GM12878 (cell line): ENCODE results near the gene CHD5. TPM values are rescaled to one million over a fixed set of nuclear protein-coding genes. Genes with fewer than 3 reads are reported as not detected.
A peak's percentile ranks its signal among the peaks of the same experiment; 100 is the strongest.

ENCODE experiments used
- ATAC-seq: fragments of 200-7000 bp; cut with Tn5 transposase; 3 replicates; pipeline ENCODE4 v1.9.1; 2020; ENCODE audit warnings: mild to moderate bottlenecking, moderate library complexity
- BruUV-seq: library from RNA; stranded (reverse); fragments of 400-500 nt; replicated peaks from 2 replicates; lab custom pipeline; 2021; lab: Mats Ljungman, UMichigan
- CTCF ChIA-PET: fragments of 300-600 bp; sonication (Branson Sonifier 250); formaldehyde crosslinking; extraction: SDS; loops from one replicate; lab custom pipeline; 2021; ENCODE audit warnings: inconsistent platforms; lab: Yijun Ruan, JAX
- POLR2A ChIA-PET: fragments of 350-600 bp; formaldehyde crosslinking; extraction: SDS; loops from one replicate; lab custom pipeline; 2021; ENCODE audit warnings: inconsistent platforms; lab: Charles Lee
- RAD21 ChIA-PET: fragments of 300-600 bp; sonication (Branson Sonifier 250); formaldehyde crosslinking; loops from one replicate; lab custom pipeline; 2023; ENCODE audit warnings: antibody characterized with exemption; ENCODE audit not compliant: unreplicated experiment; lab: Charles Lee
- SMC1A ChIA-PET: fragments of 300-600 bp; sonication (Branson Sonifier 250); formaldehyde crosslinking; loops from one replicate; lab custom pipeline; 2023; ENCODE audit not compliant: unreplicated experiment, uncharacterized antibody; lab: Charles Lee
- DNase-seq: peaks from one replicate; pipeline ENCODE4 v3.0.0-alpha.2; 2011; ENCODE audit warnings: low read depth, low spot score
- FAIRE-seq: peaks from 3 replicates; lab custom pipeline; 2011; peaks lifted over from hg19 to GRCh38; lab: Jason Lieb, UNC
- H2AFZ ChIP-seq: 2 replicates; pipeline ENCODE4 v1.6.0; 2011; ENCODE audit warnings: low read depth, low read length, control low read depth; ENCODE audit not compliant: control insufficient read depth
- H3K27ac ChIP-seq: 2 replicates; pipeline ENCODE4 v1.5.1; 2011; ENCODE audit warnings: control low read depth; ENCODE audit not compliant: control insufficient read depth, insufficient read depth
- H3K27me3 ChIP-seq, 2 experiments: replicated peaks in 1 of 2; 2 replicates each; pipeline versions ENCODE4 v1.6.0 to v1.6.1; 2011; ENCODE audit warnings: low read length in 1 of 2; ENCODE audit not compliant: control insufficient read depth in 2 of 2, insufficient read depth in 2 of 2
- H3K36me3 ChIP-seq, 2 experiments: 2 replicates each; pipeline ENCODE4 v1.5.1; 2011; ENCODE audit warnings: low read length in 1 of 2; ENCODE audit not compliant: control insufficient read depth in 2 of 2, insufficient read depth in 2 of 2
- H3K4me1 ChIP-seq: 2 replicates; pipeline ENCODE4 v1.6.1; 2011; ENCODE audit warnings: mild to moderate bottlenecking, low read length, moderate library complexity, mixed read lengths; ENCODE audit not compliant: control insufficient read depth, insufficient read depth
- H3K4me2 ChIP-seq: 2 replicates; pipeline ENCODE4 v1.6.0; 2011; ENCODE audit warnings: control low read depth; ENCODE audit not compliant: control insufficient read depth, insufficient read depth
- H3K4me3 ChIP-seq: fragments of 200-600 bp; sonication (generic); 2 replicates; pipeline ENCODE4 v1.5.1; 2016
- H3K79me2 ChIP-seq: 2 replicates; pipeline ENCODE4 v1.6.0; 2011; ENCODE audit warnings: low read length; ENCODE audit not compliant: control insufficient read depth, insufficient read depth
- H3K9ac ChIP-seq: 2 replicates; pipeline ENCODE4 v1.8.0; 2011; ENCODE audit warnings: low read length, control low read depth, mixed read lengths; ENCODE audit not compliant: control insufficient read depth, insufficient read depth
- H3K9me3 ChIP-seq: replicated peaks from 3 replicates; pipeline ENCODE4 v1.5.1; 2011; ENCODE audit warnings: mild to moderate bottlenecking, low read length; ENCODE audit not compliant: control insufficient read depth, insufficient read depth
- H4K20me1 ChIP-seq: 2 replicates; pipeline ENCODE4 v1.6.0; 2011; ENCODE audit not compliant: control insufficient read depth, insufficient read depth
- ATF3 ChIP-seq: IDR thresholded peaks from 2 replicates; pipeline ENCODE4 v1.6.1; 2011; ENCODE audit warnings: low read depth, mild to moderate bottlenecking, low read length, moderate library complexity, borderline replicate concordance; ENCODE audit errors: extremely low read depth
- BCL11A ChIP-seq: IDR thresholded peaks from 2 replicates; pipeline ENCODE4 v1.6.1; 2011; ENCODE audit warnings: low read depth, low read length
- BRCA1 ChIP-seq: IDR thresholded peaks from 2 replicates; pipeline ENCODE4 v1.6.1; 2011; ENCODE audit warnings: low read depth, low read length, improper control_type of control experiment
- CTCF ChIP-seq, 3 experiments: IDR thresholded peaks in 2 of 3; conservative IDR thresholded peaks in 1 of 3; 2 replicates each; pipeline ENCODE4 v1.5.1; 2011; ENCODE audit warnings: low read depth in 3 of 3, low read length in 3 of 3, mild to moderate bottlenecking in 3 of 3, control low read depth in 2 of 3, moderate library complexity in 2 of 3, inconsistent platforms in 1 of 3, mixed read lengths in 1 of 3; ENCODE audit not compliant: control insufficient read depth in 2 of 3, insufficient read depth in 1 of 3; ENCODE audit errors: extremely low read depth in 1 of 3
- HCFC1 ChIP-seq: fragments of 150-350 bp; IDR thresholded peaks from 2 replicates; pipeline ENCODE4 v1.6.1; 2014; ENCODE audit warnings: low read length
- IRF4 ChIP-seq: IDR thresholded peaks from 2 replicates; pipeline ENCODE4 v1.6.1; 2011; ENCODE audit warnings: low read depth, low read length
- KAT2A ChIP-seq: conservative IDR thresholded peaks from 2 replicates; pipeline ENCODE4 v1.6.1; 2011; ENCODE audit warnings: low read depth, low read length; ENCODE audit not compliant: control insufficient read depth
- LARP7 ChIP-seq: fragments of 450-650 bp; IDR thresholded peaks from 2 replicates; pipeline ENCODE4 v1.6.1; 2017; ENCODE audit warnings: mild to moderate bottlenecking
- NFYA ChIP-seq: IDR thresholded peaks from 2 replicates; pipeline ENCODE4 v1.6.1; 2011; ENCODE audit warnings: low read depth, mild to moderate bottlenecking, low read length, improper control_type of control experiment, borderline replicate concordance
- NRF1 ChIP-seq: conservative IDR thresholded peaks from 2 replicates; pipeline ENCODE4 v1.6.1; 2011; ENCODE audit warnings: mild to moderate bottlenecking, low read depth, low read length, improper control_type of control experiment
- PAX8 ChIP-seq: fragments of 450-650 bp; IDR thresholded peaks from 2 replicates; pipeline ENCODE4 v1.6.1; 2017; ENCODE audit warnings: mild to moderate bottlenecking, moderate library complexity
- SIN3A ChIP-seq: IDR thresholded peaks from 2 replicates; pipeline ENCODE4 v1.6.1; 2012; ENCODE audit warnings: low read depth, low read length, improper control_type of control experiment
- TCF3 ChIP-seq: IDR thresholded peaks from 2 replicates; pipeline ENCODE4 v1.6.1; 2012; ENCODE audit warnings: low read depth, mild to moderate bottlenecking, low read length, borderline replicate concordance; ENCODE audit not compliant: insufficient read depth
- ZNF24 ChIP-seq: fragments of 450-650 bp; IDR thresholded peaks from 2 replicates; pipeline ENCODE4 v1.6.1; 2017; ENCODE audit warnings: antibody characterized with exemption, mild to moderate bottlenecking
- WGBS: methylation state at CpG from one replicate; pipeline ENCODE4 v1.1.6; 2016; ENCODE audit warnings: low lambda C conversion rate; ENCODE audit not compliant: insufficient replicate concordance, insufficient coverage; ENCODE audit errors: missing lambda C conversion rate; 5-methylcytosine and 5-hydroxymethylcytosine counted together
- in situ Hi-C: fragments of 300-500 bp; cut with MboI; formaldehyde crosslinking; loops from 9 replicates; pipeline ENCODE4 v1.14.3; 2018; ENCODE audit warnings: mixed read lengths
- intact Hi-C: fragments of 100-400 bp; cut with micrococcal nuclease; formaldehyde crosslinking; loops from one replicate; pipeline ENCODE4 v1.14.2; 2022; ENCODE audit not compliant: unreplicated experiment
- polyA plus RNA-seq, 11 experiments: library from polyadenylated mRNA; depleted of rRNA in 4 of 11; unstranded in 6 of 11; stranded (reverse) in 5 of 11; fragments of >200 nt; fragmentation: Nextera tagmentation in 4 of 11; fragmentation: Illumina TruSeq in 1 of 11; extraction: Ambion mirVana in 4 of 11; extraction: Trizol in 1 of 11; gene quantifications; 1 replicate in 1 of 11; 2 replicates in 10 of 11; pipeline versions ENCODE4 v1.2.1 to v1.2.3, GENCODE V29; 2011 to 2016; ENCODE audit warnings: inconsistent platforms in 2 of 11, missing spikeins in 2 of 11, low read depth in 1 of 11
- total RNA-seq, 4 experiments: library from RNA; depleted of rRNA in 3 of 4; stranded (reverse); fragments of >200 nt in 3 of 4; fragmentation: Illumina TruSeq in 1 of 4; extraction: Trizol in 1 of 4; gene quantifications; 2 replicates each; pipeline versions ENCODE4 v1.2.1 to v1.2.3, GENCODE V29; 2013 to 2021
- TF ChIP-seq, protein P1 (sequence below): IDR thresholded peaks from 2 replicates; pipeline ENCODE4 v1.6.1; 2012; ENCODE audit warnings: low read depth, low read length, improper control_type of control experiment

CHD5 gene
- total and polyA plus RNA-seq, 10 of the 15 experiments (the other 5 are each of a cell fraction or from before 2014, with no cell fraction given): 0.03 to 0.49 (median 0.13) TPM; not detected in 3

GRCh38 chr1:6082430-6082971 lies 97.6 kb downstream of the CHD5 start:
- 0 out of 6 replicates have a peak, but pooled peaks of 1 of the 3 experiments have one; percentile 1 for TF ChIP-seq CTCF (IDR thresholded peaks at IDR 0.05 in 2 of 3, conservative IDR thresholded peaks at IDR 0.05 in 1 of 3; ENCODE audit: control insufficient read depth in 2 of 3, extremely low read depth in 1 of 3, insufficient read depth in 1 of 3, low read depth in 3 of 3, low read length in 3 of 3)
- no peak for TF ChIP-seq SIN3A
- Histone ChIP-seq H3K79me2 (no peaks in the 10 kb centered on the region), H3K27ac (no peak overlapping the region), H4K20me1 (no peaks in the 10 kb centered on the region), H3K4me2 (no peak overlapping the region), H3K9me3 (no peaks in the 10 kb centered on the region), H3K36me3 (peaks cover 9 to 15% of the 10 kb centered on the region in 2 experiments; a peak in 3 of 4 replicates), H2AFZ (no peak overlapping the region), H3K9ac (no peak overlapping the region), H3K4me3 (no peak overlapping the region), H3K27me3 (no peaks in the 10 kb centered on the region), H3K4me1 (no peaks in the 10 kb centered on the region)
- ChIA-PET RAD21 (no interaction called here), POLR2A (no interaction called here), SMC1A (no interaction called here), CTCF (no interaction called here)
- ATAC-seq (no peak), FAIRE-seq (no peak), DNase-seq (no peak)
- in situ Hi-C loops: no loop called here
- 91% methylated on average over 10 of the region's 10 CpGs for WGBS
- intact Hi-C loops: no loop called here
- BruUV-seq: no TSS peak

- FAIRE-seq: no peak
- no peak overlapping the region for H3K4me3 ChIP-seq
- no peak overlapping the region for H2AFZ ChIP-seq
- ChIA-PET SMC1A (no interaction called here), RAD21 (no interaction called here), POLR2A (no interaction called here), CTCF (no interaction called here)
- H3K9me3 ChIP-seq: no peaks in the 10 kb centered on the region
- no peaks in the 10 kb centered on the region for H3K27me3 ChIP-seq
- H3K4me1 ChIP-seq: no peaks in the 10 kb centered on the region
- no peak for ATAC-seq
- H3K79me2 ChIP-seq: no peaks in the 10 kb centered on the region
- peaks cover 9 to 16% of the 10 kb centered on the region in 2 experiments; a peak in 3 of 4 replicates for H3K36me3 ChIP-seq
- no TSS peak for BruUV-seq
- H3K27ac ChIP-seq: no peak overlapping the region
- no peaks in the 10 kb centered on the region for H4K20me1 ChIP-seq
- DNase-seq: no peak
- no peak overlapping the region for H3K9ac ChIP-seq
- WGBS: 89% methylated on average over 12 of the region's 12 CpGs
- intact Hi-C loops: no loop called here
- no peak overlapping the region for H3K4me2 ChIP-seq
- in situ Hi-C loops: no loop called here
- TF ChIP-seq TCF3 (no peak), NRF1 (no peak), HCFC1 (no peak), IRF4 (no peak), KAT2A (no peak), ATF3 (no peak), BRCA1 (no peak), BCL11A (no peak), NFYA (no peak), ZNF24 (no peak), PAX8 (no peak), LARP7 (no peak)
- TF ChIP-seq, protein P1, sequence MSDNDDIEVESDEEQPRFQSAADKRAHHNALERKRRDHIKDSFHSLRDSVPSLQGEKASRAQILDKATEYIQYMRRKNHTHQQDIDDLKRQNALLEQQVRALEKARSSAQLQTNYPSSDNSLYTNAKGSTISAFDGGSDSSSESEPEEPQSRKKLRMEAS: no peak
Observed at GRCh38 chr1:6081901-6082300, 98.2 kb downstream of the CHD5 start.
